Urothelium cell line (cell line): Measurements from ENCODE around the gene DLD.
"Not testable (repeated sequence)": the region's sequence is repeated elsewhere in the genome, so short reads cannot be mapped to it uniquely, and the experiment has no call there.

Experiments
- DNase-seq: peaks from one replicate; pipeline ENCODE4 v3.0.0; 2011; ENCODE audit warnings: low spot score, mixed read lengths
- FAIRE-seq: peaks from 2 replicates; lab custom pipeline; 2011; peaks lifted over from hg19 to GRCh38; lab: Jason Lieb, UNC

Gene DLD

GRCh38 chr7:107870427-107871000 is 20.5 kb upstream of the DLD start:
- FAIRE-seq (no peak), DNase-seq (no peak)

- DNase-seq (no peak), FAIRE-seq (no peak)
These were observed 16.9 kb upstream of the DLD start for GRCh38 chr7:107874111-107874510.

- DNase-seq (peak; percentile 70), FAIRE-seq (no peak)
These were observed 16.2 kb upstream of the DLD start for GRCh38 chr7:107874605-107875446.

GRCh38 chr7:107876916-107877315 is 14.1 kb upstream of the DLD start:
- FAIRE-seq: no peak
- DNase-seq: no peak

GRCh38 chr7:107877731-107878382 is 13.1 kb upstream of the DLD start:
- no peak for DNase-seq
- FAIRE-seq: no peak

- DNase-seq (no peak), FAIRE-seq (no peak)
These were observed 12.3 kb upstream of the DLD start for GRCh38 chr7:107878636-107879035.

GRCh38 chr7:107879400-107880035 is 11.5 kb upstream of the DLD start:
- peak; percentile 48 for FAIRE-seq
- peak; percentile 62 for DNase-seq

- FAIRE-seq: no peak
- no peak for DNase-seq
These were observed 8.2 kb upstream of the DLD start for GRCh38 chr7:107882766-107883165.

- DNase-seq (no peak), FAIRE-seq (no peak)
These were observed 6.7 kb upstream of the DLD start for GRCh38 chr7:107884066-107884818.

GRCh38 chr7:107887827-107888226 is 3.2 kb upstream of the DLD start:
- DNase-seq, FAIRE-seq: not testable (repeated sequence)

GRCh38 chr7:107889992-107890391 is 991 bp upstream of the DLD start:
- DNase-seq (no peak), FAIRE-seq (no peak)

GRCh38 chr7:107890493-107890961 is 456 bp upstream of the DLD start:
- no peak for FAIRE-seq

GRCh38 chr7:107891636-107892366 is 818 bp downstream of the DLD start:
- FAIRE-seq (no peak), DNase-seq (no peak)

More at GRCh38 chr7:107890493-107890961, 456 bp upstream of the DLD start:
- no peak for DNase-seq

- not testable (repeated sequence) for FAIRE-seq, DNase-seq
These were observed 1.4 kb downstream of the DLD start for GRCh38 chr7:107892367-107892741.

GRCh38 chr7:107898997-107899594 is 8.1 kb downstream of the DLD start:
- no peak for DNase-seq

GRCh38 chr7:107900496-107901015 is 9.6 kb downstream of the DLD start:
- DNase-seq (no peak), FAIRE-seq (no peak)

More at GRCh38 chr7:107898997-107899594, 8.1 kb downstream of the DLD start:
- FAIRE-seq: no peak

- DNase-seq (no peak), FAIRE-seq (no peak)
These were observed 11.4 kb downstream of the DLD start for GRCh38 chr7:107902381-107902780.

GRCh38 chr7:107907790-107908189 is 16.8 kb downstream of the DLD start:
- DNase-seq (no peak), FAIRE-seq (no peak)

- FAIRE-seq (no peak), DNase-seq (no peak)
These were observed 18.5 kb downstream of the DLD start for GRCh38 chr7:107909445-107909844.
